Activated CD4-positive, alpha-beta T cell treated with anti-CD3 and anti-CD28 coated beads for 36 hours (primary cell): ENCODE results near the gene NPIPA5. TPM values are rescaled to one million over a fixed set of nuclear protein-coding genes. Genes with fewer than 3 reads are reported as not detected.
"Not testable (repeated sequence)": the region's sequence is repeated elsewhere in the genome, so short reads cannot be mapped to it uniquely, and the experiment has no call there.

Experiments used
- ATAC-seq: fragments of 200-7000 bp; cut with Tn5 transposase; one replicate; pipeline ENCODE4 v1.10.0; 2021; ENCODE audit warnings: mild to moderate bottlenecking, moderate library complexity
- CTCF ChIA-PET: fragments of 350-600 bp; sonication (Branson Sonifier 250); formaldehyde crosslinking; loops from one replicate; lab custom pipeline; 2021; ENCODE audit warnings: antibody characterized with exemption; lab: Charles Lee
- POLR2A ChIA-PET: fragments of 350-600 bp; sonication (Branson Sonifier 250); formaldehyde crosslinking; loops from one replicate; lab custom pipeline; 2021; ENCODE audit warnings: antibody characterized with exemption, inconsistent platforms; lab: Charles Lee
- DNase-seq: peaks from one replicate; pipeline ENCODE4 v3.0.0-alpha.2; 2020
- H3K27ac Mint-ChIP-seq: one replicate; pipeline ENCODE4 v1.8.0; 2021; ENCODE audit warnings: mixed read lengths
- H3K27me3 Mint-ChIP-seq: one replicate; pipeline ENCODE4 v1.8.0; 2021; ENCODE audit warnings: mixed read lengths
- H3K36me3 Mint-ChIP-seq: one replicate; pipeline ENCODE4 v1.8.0; 2021; ENCODE audit warnings: low read depth, mixed read lengths
- H3K4me1 Mint-ChIP-seq: one replicate; pipeline ENCODE4 v1.8.0; 2021; ENCODE audit warnings: mixed read lengths
- H3K4me3 Mint-ChIP-seq: one replicate; pipeline ENCODE4 v1.8.0; 2021; ENCODE audit warnings: mild to moderate bottlenecking, moderate library complexity, mixed read lengths
- H3K9me3 Mint-ChIP-seq: one replicate; pipeline ENCODE4 v1.8.0; 2021; ENCODE audit warnings: low read depth, mixed read lengths
- intact Hi-C, 2 experiments: fragments of 100-400 bp; cut with DNase I in 1 of 2; cut with micrococcal nuclease in 1 of 2; formaldehyde crosslinking; loops; one replicate each; pipeline versions ENCODE4 v1.14.2 to v1.15.1; 2022 to 2024; cut with DNase I, micrococcal nuclease
- total RNA-seq, 2 experiments: library from RNA; stranded (reverse); gene quantifications; one replicate each; pipeline ENCODE4 v1.2.3, GENCODE V29; 2021

NPIPA5 gene
- total RNA-seq: under 1 TPM; 0.34 to 0.46 TPM

- H3K27me3 Mint-ChIP-seq, H3K27ac Mint-ChIP-seq, H3K9me3 Mint-ChIP-seq, DNase-seq, H3K4me3 Mint-ChIP-seq, intact Hi-C loops, H3K4me1 Mint-ChIP-seq, POLR2A ChIA-PET, H3K36me3 Mint-ChIP-seq, ATAC-seq, CTCF ChIA-PET: not testable (repeated sequence)
Observed at GRCh38 chr16:15378194-15378593, at the start of gene NPIPA5. NPIPA5 (minus strand) TSS chr16:15378294; CDS start chr16:15378294, 0 bp downstream.

GRCh38 chr16:15427648-15428239 lies 49.6 kb upstream of the NPIPA5 start:
- POLR2A ChIA-PET: no interaction called here

GRCh38 chr16:15426796-15427195 lies 48.7 kb upstream of the NPIPA5 start:
- no peak overlapping the region for H3K27ac Mint-ChIP-seq
- no peaks in the 10 kb centered on the region for H3K9me3 Mint-ChIP-seq
- intact Hi-C loops: loop anchor here (1.0 to 2.0 kb wide), 4 partner anchors 83 to 278 kb away; partner anchors contain the start of gene MARF1 (in 1 of the 2)
- H3K27me3 Mint-ChIP-seq: peaks cover 5% of the 10 kb centered on the region
- ChIA-PET POLR2A (no interaction called here), CTCF (interaction anchor here (1.1 to 2.0 kb wide), 6 partner anchors 13 to 256 kb away, joined by 3 to 8 read pairs (median 4); partner anchors contain the start of gene MARF1)
- ATAC-seq (no peak), DNase-seq (no peak)
- H3K36me3 Mint-ChIP-seq: no peaks in the 10 kb centered on the region
- H3K4me1 Mint-ChIP-seq: peaks cover 2% of the 10 kb centered on the region
- no peak overlapping the region for H3K4me3 Mint-ChIP-seq

More at GRCh38 chr16:15427648-15428239, 49.6 kb upstream of the NPIPA5 start:
- peaks cover 3% of the 10 kb centered on the region for H3K27me3 Mint-ChIP-seq
- H3K4me3 Mint-ChIP-seq: no peak overlapping the region
- CTCF ChIA-PET: interaction anchor here (0.7 to 1.7 kb wide), 9 partner anchors 9 to 276 kb away, joined by 3 to 8 read pairs (median 3); no protein-coding TSS in a partner anchor
- peak; percentile 74 for ATAC-seq
- H3K9me3 Mint-ChIP-seq: no peaks in the 10 kb centered on the region
- peaks cover 2% of the 10 kb centered on the region for H3K4me1 Mint-ChIP-seq
- no peaks in the 10 kb centered on the region for H3K36me3 Mint-ChIP-seq
- peak; percentile 78 for DNase-seq
- no peak overlapping the region for H3K27ac Mint-ChIP-seq
- intact Hi-C loops: loop anchor here (1.0 to 2.0 kb wide), 4 partner anchors 82 to 277 kb away; partner anchors contain the start of gene MARF1 (in 1 of the 2)

DNA sequence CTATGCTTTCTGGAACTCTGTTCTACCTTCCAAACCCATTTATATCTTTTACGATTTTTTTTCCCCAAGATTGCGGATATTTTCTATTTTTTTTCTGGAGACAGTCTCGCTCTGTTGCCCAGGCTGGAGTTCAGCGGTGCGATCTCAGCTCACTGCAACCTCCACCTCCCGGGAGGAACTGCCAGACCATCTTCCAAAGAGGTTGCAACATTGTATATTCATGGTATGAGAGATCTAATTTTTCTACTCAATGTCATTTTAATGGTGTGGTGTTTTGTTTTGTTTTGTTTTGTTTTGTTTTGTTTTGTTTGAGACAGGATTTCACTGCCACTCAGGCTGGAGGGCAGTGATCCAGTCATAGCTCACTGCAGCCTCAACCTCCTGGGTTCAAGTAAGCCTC lies 47.8 kb upstream of the NPIPA5 start:
- Mint-ChIP-seq H3K4me1 (peaks cover 2% of the 10 kb centered on the region), H3K9me3 (no peaks in the 10 kb centered on the region), H3K27ac (no peak overlapping the region), H3K27me3 (peaks cover 5% of the 10 kb centered on the region), H3K4me3 (no peak overlapping the region), H3K36me3 (no peaks in the 10 kb centered on the region)
- intact Hi-C loops: loop anchor here in 1 of 2 experiments (2.0 kb wide), 1 partner anchor 217 kb away; the partner anchor contains the start of gene MARF1
- no peak for ATAC-seq
- ChIA-PET CTCF (interaction anchor here (0.5 to 2.0 kb wide), 7 partner anchors 14 to 279 kb away, joined by 3 to 7 read pairs (median 4); partner anchors contain the start of gene MARF1), POLR2A (no interaction called here)
- DNase-seq: no peak

GRCh38 chr16:15422222-15422621 lies 44.1 kb upstream of the NPIPA5 start:
- POLR2A ChIA-PET: no interaction called here
- DNase-seq (no peak), ATAC-seq (no peak)
- Mint-ChIP-seq H3K9me3 (no peaks in the 10 kb centered on the region), H3K27ac (no peak overlapping the region), H3K36me3 (no peaks in the 10 kb centered on the region), H3K4me3 (no peak overlapping the region), H3K4me1 (no peaks in the 10 kb centered on the region), H3K27me3 (peaks cover 8% of the 10 kb centered on the region)
- CTCF ChIA-PET: no interaction called here
- intact Hi-C loops: no loop called here

DNA sequence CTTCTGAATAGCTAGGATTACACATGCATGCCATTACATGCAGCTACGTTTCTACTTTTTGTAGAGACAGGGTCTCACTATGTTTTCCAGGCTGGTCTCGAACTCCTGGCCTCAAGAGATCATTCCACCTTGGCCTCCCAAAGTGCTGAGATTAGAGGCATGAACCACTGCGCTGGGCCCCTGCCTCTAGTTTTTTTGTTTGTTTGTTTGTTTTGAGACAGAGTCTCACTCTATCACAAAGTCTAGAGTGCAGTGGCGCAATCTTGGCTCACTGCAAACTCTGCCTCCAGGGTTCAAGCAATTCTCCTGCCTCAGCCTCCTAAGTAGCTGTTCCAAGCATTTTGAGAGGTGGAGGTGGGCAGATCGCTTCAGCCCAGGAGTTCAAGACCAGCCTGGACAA lies 43.6 kb upstream of the NPIPA5 start:
- CTCF ChIA-PET, H3K27me3 Mint-ChIP-seq, H3K9me3 Mint-ChIP-seq, H3K27ac Mint-ChIP-seq, H3K4me1 Mint-ChIP-seq, POLR2A ChIA-PET, intact Hi-C loops, DNase-seq, ATAC-seq, H3K4me3 Mint-ChIP-seq, H3K36me3 Mint-ChIP-seq: not testable (repeated sequence)

- H3K4me3 Mint-ChIP-seq: no peak overlapping the region
- intact Hi-C loops: no loop called here
- no peak overlapping the region for H3K27ac Mint-ChIP-seq
- peaks cover 5% of the 10 kb centered on the region for H3K27me3 Mint-ChIP-seq
- no peaks in the 10 kb centered on the region for H3K36me3 Mint-ChIP-seq
- H3K9me3 Mint-ChIP-seq: no peaks in the 10 kb centered on the region
- POLR2A ChIA-PET: no interaction called here
- no peak for DNase-seq
- no peak for ATAC-seq
- CTCF ChIA-PET: no interaction called here
- no peaks in the 10 kb centered on the region for H3K4me1 Mint-ChIP-seq
Observed at GRCh38 chr16:15418206-15418605, 40.1 kb upstream of the NPIPA5 start.

DNA sequence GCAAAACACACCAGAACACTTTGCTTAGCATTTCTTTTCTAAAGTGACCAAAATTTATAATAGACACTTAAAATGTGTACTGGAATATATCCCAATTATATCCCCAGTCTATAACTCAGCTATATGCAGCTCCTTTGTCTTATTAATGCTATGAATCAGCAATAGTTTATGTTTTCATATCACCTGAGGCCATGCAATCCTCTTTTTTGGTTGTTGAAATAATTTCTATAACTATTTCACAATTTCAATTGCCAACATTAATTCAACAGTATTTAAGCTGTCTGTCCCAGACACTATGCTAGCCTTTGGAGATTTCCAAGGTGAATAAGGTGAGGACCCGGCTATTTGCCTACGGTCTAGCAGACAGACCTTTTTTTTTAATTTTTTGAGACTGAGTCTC lies 39.1 kb upstream of the NPIPA5 start:
- no peaks in the 10 kb centered on the region for H3K4me1 Mint-ChIP-seq
- intact Hi-C loops: no loop called here
- ChIA-PET CTCF (interaction anchor here (0.6 kb wide), 1 partner anchor 11 kb away, joined by 3 read pairs; no protein-coding TSS in a partner anchor), POLR2A (no interaction called here)
- no peak overlapping the region for H3K27ac Mint-ChIP-seq
- ATAC-seq: no peak
- no peak for DNase-seq
- H3K27me3 Mint-ChIP-seq: peaks cover 3% of the 10 kb centered on the region
- H3K4me3 Mint-ChIP-seq: no peak overlapping the region
- H3K36me3 Mint-ChIP-seq: no peaks in the 10 kb centered on the region
- H3K9me3 Mint-ChIP-seq: no peaks in the 10 kb centered on the region

- ChIA-PET POLR2A (no interaction called here), CTCF (no interaction called here)
- no peak overlapping the region for H3K27ac Mint-ChIP-seq
- DNase-seq: no peak
- intact Hi-C loops: no loop called here
- no peaks in the 10 kb centered on the region for H3K9me3 Mint-ChIP-seq
- no peak for ATAC-seq
- no peak overlapping the region for H3K4me3 Mint-ChIP-seq
- H3K27me3 Mint-ChIP-seq: peaks cover 3% of the 10 kb centered on the region
- no peaks in the 10 kb centered on the region for H3K36me3 Mint-ChIP-seq
- H3K4me1 Mint-ChIP-seq: no peaks in the 10 kb centered on the region
Observed at GRCh38 chr16:15415511-15415985, 37.5 kb upstream of the NPIPA5 start.

- H3K4me1 Mint-ChIP-seq, ATAC-seq, H3K36me3 Mint-ChIP-seq, DNase-seq, H3K9me3 Mint-ChIP-seq, H3K4me3 Mint-ChIP-seq, POLR2A ChIA-PET, intact Hi-C loops, H3K27ac Mint-ChIP-seq, H3K27me3 Mint-ChIP-seq, CTCF ChIA-PET: not testable (repeated sequence)
Observed at GRCh38 chr16:15409476-15409875, 31.4 kb upstream of the NPIPA5 start.

- H3K4me3 Mint-ChIP-seq, DNase-seq, ATAC-seq, H3K27me3 Mint-ChIP-seq, H3K36me3 Mint-ChIP-seq, POLR2A ChIA-PET, H3K9me3 Mint-ChIP-seq, H3K4me1 Mint-ChIP-seq, H3K27ac Mint-ChIP-seq, intact Hi-C loops: not testable (repeated sequence)
- CTCF ChIA-PET: interaction anchor here (0.7 kb wide), 1 partner anchor 147 kb away, joined by 4 read pairs; no protein-coding TSS in a partner anchor
Observed at GRCh38 chr16:15407756-15408155, 29.7 kb upstream of the NPIPA5 start.

DNA sequence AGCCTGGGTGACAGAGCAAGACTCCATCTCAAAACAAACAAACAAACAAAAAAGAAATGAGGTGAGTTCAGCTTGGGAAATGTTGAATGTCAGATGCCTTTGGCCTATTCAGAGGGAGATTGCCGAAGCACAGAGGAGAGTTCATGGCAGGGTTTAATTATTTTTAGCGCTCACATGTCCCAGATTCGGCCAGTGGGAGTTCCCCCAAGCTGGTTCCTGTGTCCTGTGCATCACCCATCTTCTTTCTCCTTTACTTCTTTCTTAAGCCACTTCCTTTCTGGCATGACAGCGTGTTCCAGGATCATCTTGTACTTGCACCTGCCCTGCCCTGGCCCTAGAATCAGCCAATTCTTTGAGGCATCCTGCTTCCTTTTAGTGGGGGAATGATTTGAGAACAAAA lies 26.7 kb upstream of the NPIPA5 start:
- Mint-ChIP-seq H3K4me1 (no peaks in the 10 kb centered on the region), H3K4me3 (no peak overlapping the region), H3K27me3 (no peaks in the 10 kb centered on the region), H3K9me3 (no peaks in the 10 kb centered on the region), H3K36me3 (no peaks in the 10 kb centered on the region), H3K27ac (no peak overlapping the region)
- ChIA-PET CTCF (interaction anchor here (1.2 kb wide), 1 partner anchor 241 kb away, joined by 3 read pairs; no protein-coding TSS in a partner anchor), POLR2A (no interaction called here)
- no peak for ATAC-seq
- intact Hi-C loops: no loop called here
- DNase-seq: no peak
